Measurements from ENCODE around the gene DNAJC17. TPM values are rescaled to one million over a fixed set of nuclear protein-coding genes. Genes with fewer than 3 reads are reported as not detected.

The DNAJC17 gene
- total RNA-seq, 1 donor from 2014 or later = 16.2 TPM

DNA sequence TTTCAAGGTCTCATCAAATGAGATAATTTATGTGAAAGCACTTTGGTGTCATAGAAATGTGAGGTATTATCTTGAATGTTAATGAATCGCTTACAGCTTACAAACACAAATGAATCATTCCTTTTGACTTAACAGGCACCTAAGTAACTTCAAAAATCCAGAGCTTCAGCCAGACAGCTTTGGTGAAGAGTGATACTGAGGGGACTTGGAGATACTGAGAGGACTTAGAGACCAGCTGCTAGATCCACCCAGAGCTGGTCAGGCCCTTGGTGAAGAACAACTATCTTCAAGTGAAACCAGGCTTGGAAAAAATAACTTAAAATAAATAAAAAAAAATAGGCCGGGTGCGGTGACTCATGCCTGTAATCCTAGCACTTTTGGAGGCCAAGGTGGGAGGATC, 16.6 kb downstream of the DNAJC17 start:
- peak; percentile 89 for DNase-seq (ENCODE audit: low read depth)

- DNase-seq (ENCODE audit: low read depth) = no peak
Observed at GRCh38 chr15:40789999-40790398, 17.3 kb downstream of the DNAJC17 start.

DNA sequence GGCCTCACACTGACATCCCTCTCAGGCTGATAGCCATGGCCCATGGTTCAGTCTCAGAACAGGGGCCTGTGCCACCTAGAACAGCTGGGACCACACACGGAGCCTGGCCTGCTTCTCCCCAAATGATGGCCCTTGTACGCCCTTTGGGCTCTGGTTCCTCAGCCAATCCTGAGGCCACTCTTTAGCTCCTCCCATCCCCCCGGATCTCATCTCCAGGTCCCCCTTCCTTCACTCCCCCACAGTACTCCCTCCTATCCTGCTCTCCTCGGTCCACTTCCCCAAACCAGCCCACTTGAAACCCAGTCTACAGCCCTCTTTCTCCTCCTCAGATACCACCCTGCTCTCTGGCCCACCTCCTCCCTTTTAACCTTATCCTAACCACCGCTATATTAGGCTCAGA, 18.2 kb downstream of the DNAJC17 start:
- no peak for DNase-seq (ENCODE audit: low read depth)

DNA sequence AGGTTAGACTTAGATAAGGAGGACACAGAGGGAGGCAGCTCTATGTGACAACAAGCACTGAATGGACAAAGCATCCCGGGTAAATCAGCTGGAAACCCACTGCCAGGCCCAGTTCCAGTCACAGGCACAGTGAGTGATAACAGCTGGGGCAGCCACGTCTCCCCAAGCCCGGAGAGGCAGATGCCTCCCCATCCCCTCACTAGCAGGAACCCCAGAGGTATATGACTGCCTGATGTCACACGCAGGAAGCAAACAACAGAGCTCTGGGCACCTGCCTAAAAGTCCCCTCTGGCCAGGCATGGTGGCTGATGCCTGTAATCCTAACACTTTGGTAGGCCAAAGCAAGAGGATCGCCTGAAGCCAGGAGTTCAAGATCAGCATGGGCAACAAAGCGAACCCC, 19.3 kb downstream of the DNAJC17 start:
- DNase-seq (ENCODE audit: low read depth) = no peak

- DNase-seq (ENCODE audit: low read depth) = peak; percentile 99
Observed at GRCh38 chr15:40787344-40787841, 19.9 kb downstream of the DNAJC17 start.

- DNase-seq (ENCODE audit: low read depth) = no peak
Observed at GRCh38 chr15:40785814-40786213, 21.5 kb downstream of the DNAJC17 start.

DNA sequence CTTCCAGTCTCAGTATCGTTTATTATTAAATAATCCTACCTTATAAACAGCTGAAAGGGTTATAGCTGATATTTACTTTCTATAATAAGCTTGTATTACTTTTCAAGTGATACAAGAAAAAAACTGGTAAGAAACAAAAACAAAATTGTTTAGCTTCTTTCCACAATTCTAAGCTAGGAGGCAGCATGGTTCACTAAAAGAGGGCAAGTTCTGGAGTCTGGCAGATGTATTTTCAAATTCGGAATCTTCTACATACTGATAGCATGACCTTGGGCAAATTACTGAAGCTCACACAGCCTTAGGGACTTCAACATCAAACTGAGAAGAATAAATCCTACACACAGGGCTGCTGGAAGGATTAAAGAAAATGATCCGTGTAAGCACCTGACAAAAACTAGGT, 22.1 kb downstream of the DNAJC17 start:
- peak; percentile 43 for DNase-seq (ENCODE audit: low read depth)

DNA sequence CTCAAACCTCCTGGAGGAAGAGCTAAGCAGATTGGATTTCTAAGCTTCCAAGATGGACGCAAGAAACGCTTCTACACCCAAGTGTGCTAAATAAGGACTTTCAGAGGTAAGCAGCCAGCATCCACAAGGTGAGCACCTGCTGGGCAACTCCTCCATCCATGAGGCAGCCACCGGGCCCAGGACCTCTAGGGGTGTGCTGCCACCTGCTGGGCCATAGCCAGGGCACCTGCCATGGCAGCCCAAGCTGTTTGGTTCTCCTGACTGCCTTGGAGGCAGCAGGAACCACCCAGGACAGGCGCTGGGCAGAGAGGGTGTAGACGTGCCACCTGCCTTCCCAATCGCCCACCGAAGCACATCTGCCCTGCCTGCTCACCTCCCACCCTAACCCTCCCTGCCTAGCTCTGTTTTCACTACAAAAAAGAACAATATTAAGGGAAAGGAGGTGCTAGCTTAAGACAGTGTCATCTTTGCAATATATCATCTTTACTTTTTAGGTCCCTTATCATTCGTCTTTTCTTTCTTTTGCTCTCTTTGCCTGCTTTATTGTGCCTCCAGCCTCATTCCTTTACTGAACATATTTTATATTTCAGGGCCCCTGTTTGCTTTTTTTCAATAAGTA, 24.6 kb downstream of the DNAJC17 start:
- peak; percentile 46 for DNase-seq (ENCODE audit: low read depth)

GRCh38 chr15:40776537-40777141, 30.6 kb downstream of the DNAJC17 start:
- DNase-seq (ENCODE audit: low read depth) = peak; percentile 92

GRCh38 chr15:40775740-40776536, 31.3 kb downstream of the DNAJC17 start:
- no peak for DNase-seq (ENCODE audit: low read depth)

DNA sequence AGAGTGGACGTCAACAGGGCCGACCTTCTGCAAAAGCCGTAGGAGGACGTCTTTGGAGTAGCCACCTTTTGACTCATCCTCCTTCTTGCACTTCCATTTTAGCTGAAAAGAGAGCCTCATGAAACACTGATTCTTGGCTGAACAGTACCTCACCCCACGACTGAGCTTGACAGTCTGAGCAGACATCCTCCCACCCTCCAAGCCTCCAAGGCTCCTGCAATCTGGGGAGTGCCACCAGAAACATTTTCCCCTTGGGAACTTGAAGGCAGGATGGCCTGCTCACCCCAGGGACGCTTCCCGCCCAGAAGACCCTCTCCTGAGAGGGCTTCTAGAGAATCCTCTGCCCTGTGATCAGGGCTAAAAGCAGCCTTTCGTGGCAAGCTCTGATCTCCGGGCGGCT, 32.3 kb downstream of the DNAJC17 start:
- no peak for DNase-seq (ENCODE audit: low read depth)

- no peak for DNase-seq (ENCODE audit: low read depth)
Observed at GRCh38 chr15:40773902-40774301, 33.4 kb downstream of the DNAJC17 start.

DNA sequence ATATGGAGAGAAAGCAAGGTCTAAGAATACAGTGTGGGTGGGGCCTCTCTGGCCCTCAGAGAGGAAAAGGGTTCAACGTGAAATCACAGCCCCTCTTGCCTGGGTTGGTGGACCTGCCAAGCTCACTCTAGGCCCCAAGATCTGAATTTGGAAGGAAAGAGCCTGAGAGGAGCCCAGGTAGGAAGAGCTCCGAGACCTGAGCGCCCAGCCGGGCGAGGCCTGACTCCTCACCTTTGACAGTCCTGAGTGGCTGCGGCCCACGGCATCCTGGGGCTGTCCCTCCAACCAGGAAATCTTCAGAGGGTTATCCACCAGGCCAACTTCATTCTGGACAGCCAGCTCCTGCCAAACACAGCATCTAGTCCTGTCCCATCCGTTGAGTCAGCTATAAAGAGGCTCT, 33.8 kb downstream of the DNAJC17 start:
- no peak for DNase-seq (ENCODE audit: low read depth)

DNA sequence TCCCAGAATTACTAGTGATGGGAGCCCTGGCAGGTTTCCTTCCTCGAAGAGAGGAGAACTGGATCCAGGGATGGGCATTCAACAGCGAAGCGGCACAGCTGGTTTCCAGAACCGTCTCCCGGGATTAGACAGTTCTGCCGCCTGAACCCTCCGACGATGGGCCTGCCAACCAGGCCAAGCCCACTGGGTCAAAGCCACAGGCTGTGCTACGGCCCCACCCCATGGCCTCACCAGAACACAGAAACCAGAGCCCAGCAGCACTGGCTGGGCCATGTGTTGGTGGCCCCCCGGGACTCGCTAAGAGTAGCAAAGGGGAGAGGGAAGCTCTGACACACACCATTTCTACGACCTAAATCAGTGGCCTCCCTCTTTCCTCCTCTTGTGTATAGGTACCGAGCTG, 35.3 kb downstream of the DNAJC17 start:
- DNase-seq (ENCODE audit: low read depth) = no peak

- DNase-seq (ENCODE audit: low read depth) = no peak
Observed at GRCh38 chr15:40771242-40771641, 36.0 kb downstream of the DNAJC17 start.

GRCh38 chr15:40770147-40770721, 37.0 kb downstream of the DNAJC17 start:
- no peak for DNase-seq (ENCODE audit: low read depth)

- peak; percentile 93 for DNase-seq (ENCODE audit: low read depth)
Observed at GRCh38 chr15:40769274-40770146, 37.8 kb downstream of the DNAJC17 start, which contains the start of gene C15orf62. TSS of gene C15orf62 (plus strand) at chr15:40769980. CDS start at chr15:40770496, 516 bp downstream.

- no peak for DNase-seq (ENCODE audit: low read depth)
Observed at GRCh38 chr15:40768521-40769273, 38.6 kb downstream of the DNAJC17 start.

- DNase-seq (ENCODE audit: low read depth) = no peak
Observed at GRCh38 chr15:40767838-40768500, 39.3 kb downstream of the DNAJC17 start.
